Stimulated activated CD8-positive, alpha-beta memory T cell treated with anti-CD3 and anti-CD28 coated beads, Interleukin-2, amount 100 ng/mL, for 48 hours (primary cell): ENCODE data around the gene DKK1.

Experiments
- DNase-seq, 2 donors: peaks; one replicate each; pipeline ENCODE4 v3.0.0-alpha.2; 2020; ENCODE audit warnings: low read depth in 2 of 2

Gene DKK1, protein sequence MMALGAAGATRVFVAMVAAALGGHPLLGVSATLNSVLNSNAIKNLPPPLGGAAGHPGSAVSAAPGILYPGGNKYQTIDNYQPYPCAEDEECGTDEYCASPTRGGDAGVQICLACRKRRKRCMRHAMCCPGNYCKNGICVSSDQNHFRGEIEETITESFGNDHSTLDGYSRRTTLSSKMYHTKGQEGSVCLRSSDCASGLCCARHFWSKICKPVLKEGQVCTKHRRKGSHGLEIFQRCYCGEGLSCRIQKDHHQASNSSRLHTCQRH

GRCh38 chr10:52313933-52314821 lies at the start of gene DKK1:
TSS of gene DKK1 (plus strand) at chr10:52314281. CDS start at chr10:52314435, 154 bp downstream.
- peak; percentile 14 for DNase-seq

DNA sequence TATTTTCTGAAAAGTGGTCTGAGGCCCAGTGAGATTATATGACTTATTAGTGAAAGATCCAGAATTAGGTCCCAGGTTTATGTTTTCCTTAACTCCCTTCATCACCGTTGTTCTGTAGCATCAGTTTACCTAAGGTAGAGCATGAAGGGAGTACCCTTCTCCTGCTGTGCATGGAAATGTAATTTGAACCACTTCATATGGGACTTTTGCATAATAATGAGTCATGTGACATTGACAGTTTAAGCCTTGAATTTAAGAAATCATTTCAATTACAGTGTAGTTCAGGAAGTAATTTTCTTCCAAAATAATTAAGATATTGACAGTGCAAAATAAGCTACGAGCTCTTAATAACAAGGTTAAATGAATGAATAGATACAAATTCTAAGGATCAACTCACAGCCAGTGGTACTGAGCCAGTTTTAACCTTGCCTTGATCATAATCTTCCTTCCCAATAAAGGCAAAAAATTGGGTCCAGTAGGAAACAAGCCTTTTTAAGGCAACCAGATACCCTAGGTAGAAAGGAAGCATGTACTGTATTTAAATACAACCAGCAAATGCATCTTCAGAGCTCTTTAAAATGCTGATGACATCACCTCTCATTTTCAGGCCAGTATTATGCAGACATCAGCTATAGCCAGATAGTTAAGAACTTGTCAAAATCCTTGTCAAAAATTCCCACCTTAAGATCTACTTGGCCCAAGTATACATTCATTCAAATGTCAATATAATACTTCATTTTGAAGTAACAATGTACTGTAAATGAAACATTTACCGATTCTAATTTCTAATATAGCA lies 48.8 kb upstream of the DKK1 start:
- no peak for DNase-seq

DNA sequence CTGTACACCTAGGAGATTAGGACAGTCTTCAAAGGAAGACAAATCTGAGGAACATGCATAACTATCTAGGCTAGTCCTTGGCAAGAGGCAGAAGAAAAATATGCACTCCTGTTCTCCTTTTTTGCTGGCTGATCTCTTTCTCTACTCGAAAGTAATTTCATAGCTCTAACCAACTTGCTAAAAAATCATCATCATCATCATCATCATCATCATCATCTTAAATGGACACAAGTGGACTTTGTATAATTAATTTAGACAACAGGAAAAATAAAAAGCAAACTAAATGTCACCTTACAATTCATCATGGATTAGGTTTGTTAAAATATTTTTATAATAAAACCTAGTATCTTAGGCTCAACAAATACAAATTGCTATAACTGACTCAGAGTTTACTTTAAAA lies 47.2 kb upstream of the DKK1 start:
- no peak for DNase-seq

DNA sequence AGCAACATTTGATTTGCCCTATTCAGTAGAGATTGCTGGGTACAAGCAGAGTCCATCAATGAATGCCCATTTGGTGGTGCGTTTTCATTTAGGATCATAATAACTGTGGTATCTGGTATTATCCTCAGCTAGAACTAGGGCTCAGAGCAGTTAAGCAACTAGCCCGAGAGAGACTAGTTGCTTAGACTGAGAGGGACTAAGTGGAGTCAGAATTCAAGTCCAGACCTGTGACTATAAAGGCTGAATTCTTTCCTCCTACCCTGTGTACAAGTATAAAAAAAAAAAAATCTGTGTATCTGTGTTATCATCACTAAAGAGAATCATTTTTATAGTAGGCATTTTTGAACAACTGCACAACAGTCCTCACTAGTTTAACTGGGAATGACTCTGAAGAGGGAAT lies 45.3 kb upstream of the DKK1 start:
- no peak for DNase-seq

GRCh38 chr10:52269233-52269632 lies 44.8 kb upstream of the DKK1 start:
- no peak for DNase-seq

GRCh38 chr10:52276163-52276562 lies 37.9 kb upstream of the DKK1 start:
- DNase-seq: no peak

DNA sequence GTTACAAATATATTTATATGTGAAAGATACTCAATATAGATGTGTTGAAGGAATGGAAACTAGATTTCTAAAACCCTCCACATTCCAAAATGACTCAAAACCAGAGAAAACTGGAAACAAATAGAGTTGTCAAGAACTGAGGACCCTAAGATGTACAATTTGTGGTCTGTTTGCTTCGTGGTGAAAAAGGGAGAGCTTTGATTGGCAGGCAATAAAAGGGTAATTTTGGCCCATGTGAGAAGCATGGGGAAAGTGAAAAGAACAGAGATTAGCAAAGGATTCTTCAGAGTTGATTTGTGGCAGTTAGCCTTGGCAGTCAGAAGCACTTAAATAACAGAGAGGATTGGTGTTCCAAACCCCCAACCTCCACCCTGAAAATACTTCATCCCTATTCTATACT lies 37.1 kb upstream of the DKK1 start:
- no peak for DNase-seq

DNA sequence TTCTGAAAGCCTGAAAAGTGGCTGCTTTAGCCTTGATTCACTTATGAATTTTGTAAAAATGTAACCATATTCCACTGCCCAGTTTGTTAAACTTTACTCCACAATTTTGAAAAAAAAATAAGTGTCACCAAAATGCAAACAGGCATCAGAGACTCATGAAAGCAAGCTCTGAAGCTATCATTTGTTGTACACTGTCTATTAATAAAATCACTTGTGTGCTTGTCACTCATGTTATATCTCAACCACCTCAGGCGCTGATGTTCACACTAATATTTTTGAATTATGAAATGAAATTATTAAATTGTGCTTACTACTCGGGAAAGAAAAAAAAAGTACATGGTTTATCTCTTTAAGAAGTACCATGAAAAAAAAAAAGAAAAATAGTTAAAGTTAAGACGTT lies 34.5 kb upstream of the DKK1 start:
- DNase-seq: no peak

DNA sequence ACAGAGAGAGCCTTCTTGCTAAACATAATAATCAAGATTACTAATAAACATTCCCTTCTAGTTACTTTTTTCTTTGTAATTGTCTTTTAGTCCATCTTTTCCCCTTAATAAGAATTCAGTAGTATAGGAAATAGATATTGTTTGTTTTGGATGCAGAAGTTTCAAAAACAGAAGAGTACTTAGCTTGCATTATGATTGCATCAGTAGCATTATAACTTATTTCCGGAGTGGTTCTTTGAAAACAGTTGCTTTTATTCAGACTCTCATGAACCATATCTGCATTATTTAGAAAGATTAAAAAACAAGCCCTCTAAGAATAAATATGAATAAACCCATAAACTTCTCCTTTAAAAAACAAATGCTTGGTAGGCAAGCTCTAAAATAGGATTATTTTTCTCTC lies 34.0 kb upstream of the DKK1 start:
- no peak for DNase-seq

DNA sequence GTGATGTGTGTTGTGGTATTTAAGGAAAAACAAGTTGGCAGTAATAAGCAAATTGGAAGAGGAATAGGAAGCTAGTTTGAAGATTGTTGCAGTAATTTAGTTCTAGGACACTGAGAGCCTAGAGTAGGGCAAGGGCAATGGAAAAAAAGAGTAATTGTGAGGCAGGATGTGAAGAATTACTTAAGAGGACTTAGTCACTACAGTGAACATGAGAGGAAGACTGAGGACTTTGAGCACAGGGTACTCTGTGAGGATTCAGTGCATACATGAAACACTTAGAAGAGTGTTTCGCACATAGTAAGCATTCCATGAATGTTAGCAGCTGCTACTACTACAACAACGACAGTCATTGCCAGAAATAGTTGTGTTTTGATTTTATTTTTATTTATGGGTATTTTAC lies 30.9 kb upstream of the DKK1 start:
- DNase-seq: no peak

GRCh38 chr10:52284416-52285013 lies 29.6 kb upstream of the DKK1 start:
- no peak for DNase-seq

- no peak for DNase-seq
Measured at GRCh38 chr10:52287866-52288265, 26.2 kb upstream of the DKK1 start.

DNA sequence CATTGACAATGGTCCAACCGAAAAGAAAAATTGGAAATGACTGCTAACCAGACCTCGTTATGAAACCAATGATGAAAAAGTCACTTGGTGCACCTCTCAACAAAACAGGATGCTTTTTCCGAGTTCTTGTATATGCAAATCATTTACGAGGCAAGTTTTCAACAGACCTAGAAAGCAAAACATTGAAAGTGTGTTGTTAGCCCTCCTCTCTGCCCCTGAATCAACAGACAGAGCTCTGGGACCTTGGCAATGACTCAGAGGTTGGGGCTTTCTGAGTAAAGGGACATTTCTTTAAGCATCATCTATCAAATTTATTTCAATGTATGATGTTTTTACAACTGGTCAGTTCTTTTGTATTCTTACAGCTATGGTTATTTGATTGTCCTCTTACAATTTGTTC lies 16.3 kb upstream of the DKK1 start:
- no peak for DNase-seq

GRCh38 chr10:52300599-52301277 lies 13.3 kb upstream of the DKK1 start:
- DNase-seq: no peak

DNA sequence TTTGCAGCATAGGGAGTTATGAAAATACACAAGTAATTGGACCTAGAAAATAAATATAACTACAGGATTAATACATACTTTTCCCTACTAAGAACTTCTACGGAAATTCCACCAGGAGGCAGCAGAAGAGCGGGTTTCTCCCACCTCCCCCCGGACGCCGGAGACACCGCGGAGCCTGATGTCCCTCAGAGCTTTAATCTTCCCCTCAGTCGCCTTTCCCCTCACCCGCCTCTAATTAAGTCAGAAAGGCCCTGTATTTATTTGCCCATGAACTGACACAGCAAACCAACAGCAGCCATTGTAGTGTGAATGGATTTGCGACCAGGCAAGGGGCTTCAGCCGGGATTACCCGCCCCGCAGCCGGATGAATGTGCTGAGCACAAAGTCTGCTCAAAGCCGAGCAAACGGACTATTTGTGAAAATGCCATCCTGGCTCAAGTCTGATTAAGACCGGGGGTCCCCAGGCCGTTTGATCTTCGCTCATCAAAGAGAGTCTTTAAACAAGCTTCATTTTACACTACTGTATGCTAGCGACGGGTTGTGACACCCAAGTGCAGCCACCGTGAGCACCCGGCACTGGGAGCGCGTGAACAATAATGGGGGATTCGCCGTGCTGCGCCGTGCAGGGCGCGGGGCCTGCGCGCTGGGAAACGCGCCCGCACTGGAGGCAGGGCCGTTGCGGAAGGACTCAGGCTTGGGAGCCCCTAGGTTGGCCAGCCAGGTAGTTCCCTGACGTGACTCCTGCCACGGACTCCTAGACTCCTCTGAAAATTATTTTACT lies 5.6 kb upstream of the DKK1 start:
- DNase-seq: peak in 1 of 2 donors; percentile 9

DNA sequence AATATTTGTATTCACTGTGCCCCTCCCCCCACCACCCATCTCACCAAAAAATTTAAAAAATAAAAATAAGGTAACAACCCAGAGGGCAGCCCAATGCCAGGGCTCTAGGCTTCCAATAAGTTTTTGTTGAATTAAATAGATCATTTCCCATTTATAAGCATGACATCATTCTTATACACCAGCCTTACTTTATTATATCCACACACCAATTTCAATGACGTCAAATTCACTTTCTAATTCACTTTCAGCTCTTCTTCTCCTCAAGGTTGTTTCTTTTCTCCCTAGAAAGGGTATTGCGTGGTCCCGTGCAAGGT lies 1.2 kb upstream of the DKK1 start:
- DNase-seq: no peak

DNA sequence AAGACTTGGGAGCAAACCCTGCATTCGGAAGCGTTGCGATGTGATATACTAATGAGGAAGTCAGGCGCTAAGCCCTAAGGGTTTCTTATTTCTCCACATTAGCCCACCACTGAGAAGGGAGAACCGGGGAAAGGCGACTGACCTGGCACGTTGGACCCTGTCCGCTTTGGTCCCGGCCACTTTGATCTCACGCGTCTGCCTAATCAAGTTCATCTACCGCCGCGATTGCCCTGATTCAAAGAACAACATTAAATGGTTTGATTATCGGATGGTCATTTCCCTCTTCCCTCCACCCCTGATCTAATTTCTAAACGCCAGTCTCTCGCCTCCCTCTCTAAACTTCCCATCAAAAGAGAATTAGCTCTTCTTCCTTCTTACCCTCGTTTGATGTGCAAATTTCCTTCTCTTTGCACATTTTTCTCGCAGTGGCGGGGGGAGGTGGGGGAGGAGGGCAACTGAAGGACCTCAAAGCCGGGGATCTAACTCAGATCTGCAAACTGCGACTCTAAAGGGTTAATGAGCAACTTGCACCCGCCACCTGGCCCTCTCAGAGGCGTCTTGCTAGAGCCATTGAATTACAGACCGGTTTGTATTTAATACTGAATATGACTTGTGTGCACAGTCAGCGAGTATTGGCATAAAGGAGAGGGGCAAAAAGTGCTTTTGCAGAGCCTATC lies 687 bp upstream of the DKK1 start:
- DNase-seq: no peak

DNA sequence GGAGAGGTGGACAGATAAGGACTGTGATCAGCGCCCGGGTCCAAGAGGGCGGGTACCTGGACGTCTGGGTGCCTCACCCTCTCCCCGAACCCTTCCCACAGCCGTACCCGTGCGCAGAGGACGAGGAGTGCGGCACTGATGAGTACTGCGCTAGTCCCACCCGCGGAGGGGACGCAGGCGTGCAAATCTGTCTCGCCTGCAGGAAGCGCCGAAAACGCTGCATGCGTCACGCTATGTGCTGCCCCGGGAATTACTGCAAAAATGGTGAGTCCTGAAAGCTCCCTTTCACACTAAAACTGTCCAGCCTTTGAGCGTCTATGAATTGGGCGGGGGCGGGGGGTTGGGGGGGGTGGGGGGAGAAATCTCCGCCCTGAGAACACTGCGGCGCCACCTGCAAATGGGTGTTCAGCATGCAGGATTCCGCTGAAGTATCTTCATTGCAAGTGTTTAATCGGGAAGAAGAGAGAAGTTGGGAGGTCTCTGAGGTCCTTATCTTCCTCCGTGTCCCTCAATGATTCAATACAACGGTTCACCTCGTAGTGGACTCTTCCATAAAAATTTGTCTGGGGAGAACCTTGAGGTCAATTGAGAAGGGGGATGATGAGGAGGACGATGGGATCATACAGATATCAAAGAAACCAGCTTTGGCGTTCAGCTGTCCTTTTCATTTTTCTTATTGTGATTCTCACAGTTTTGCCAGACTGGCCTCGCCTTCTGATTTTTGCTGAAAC lies 906 bp downstream of the DKK1 start:
- no peak for DNase-seq

- no peak for DNase-seq
Measured at GRCh38 chr10:52316001-52316400, 1.9 kb downstream of the DKK1 start.

GRCh38 chr10:52316500-52316899 lies 2.4 kb downstream of the DKK1 start:
- no peak for DNase-seq
